Omental fat pad (tissue), 4 donors: ENCODE results near the gene COL4A3. TPM values are rescaled to one million over a fixed set of nuclear protein-coding genes. Genes with fewer than 3 reads are reported as not detected.
A peak's percentile ranks its signal among the peaks of the same experiment; 100 is the strongest.

Experiments used
- ATAC-seq: fragments of 150-250 bp; one replicate; pipeline ENCODE4 v1.9.1; 2016; ENCODE audit warnings: mild to moderate bottlenecking, moderate library complexity; ENCODE audit not compliant: low FRiP score
- DNase-seq: peaks from one replicate; pipeline ENCODE4 v3.0.0-alpha.2; 2019; ENCODE audit warnings: low spot score
- total RNA-seq, 4 donors: library from RNA; depleted of rRNA; stranded (reverse); fragments of >200 nt; gene quantifications; one replicate each; pipeline ENCODE4 v1.1.0, GENCODE V29; 2016
- TF ChIP-seq, protein P1 (sequence below), 3 donors: fragments of 450-650 bp; IDR thresholded peaks; one replicate each; pipeline ENCODE4 v1.5.1; 2016 to 2017; ENCODE audit warnings: antibody characterized with exemption in 3 of 3, mild to moderate bottlenecking in 3 of 3, moderate library complexity in 2 of 3

COL4A3 gene
- total RNA-seq, 4 donors from 2014 or later = 0.24 to 1.7 (median 0.37) TPM

GRCh38 chr2:227317834-227318233 lies 153.4 kb downstream of the COL4A3 start:
- ATAC-seq = no peak
- TF ChIP-seq, protein P1, sequence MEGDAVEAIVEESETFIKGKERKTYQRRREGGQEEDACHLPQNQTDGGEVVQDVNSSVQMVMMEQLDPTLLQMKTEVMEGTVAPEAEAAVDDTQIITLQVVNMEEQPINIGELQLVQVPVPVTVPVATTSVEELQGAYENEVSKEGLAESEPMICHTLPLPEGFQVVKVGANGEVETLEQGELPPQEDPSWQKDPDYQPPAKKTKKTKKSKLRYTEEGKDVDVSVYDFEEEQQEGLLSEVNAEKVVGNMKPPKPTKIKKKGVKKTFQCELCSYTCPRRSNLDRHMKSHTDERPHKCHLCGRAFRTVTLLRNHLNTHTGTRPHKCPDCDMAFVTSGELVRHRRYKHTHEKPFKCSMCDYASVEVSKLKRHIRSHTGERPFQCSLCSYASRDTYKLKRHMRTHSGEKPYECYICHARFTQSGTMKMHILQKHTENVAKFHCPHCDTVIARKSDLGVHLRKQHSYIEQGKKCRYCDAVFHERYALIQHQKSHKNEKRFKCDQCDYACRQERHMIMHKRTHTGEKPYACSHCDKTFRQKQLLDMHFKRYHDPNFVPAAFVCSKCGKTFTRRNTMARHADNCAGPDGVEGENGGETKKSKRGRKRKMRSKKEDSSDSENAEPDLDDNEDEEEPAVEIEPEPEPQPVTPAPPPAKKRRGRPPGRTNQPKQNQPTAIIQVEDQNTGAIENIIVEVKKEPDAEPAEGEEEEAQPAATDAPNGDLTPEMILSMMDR (IDR thresholded peaks at IDR 0.05) = no peak
- DNase-seq = no peak

- TF ChIP-seq, protein P1 (IDR thresholded peaks at IDR 0.05) = no peak
- DNase-seq (no peak), ATAC-seq (no peak)
Measured at GRCh38 chr2:227320305-227321094, 156.1 kb downstream of the COL4A3 start.

DNA sequence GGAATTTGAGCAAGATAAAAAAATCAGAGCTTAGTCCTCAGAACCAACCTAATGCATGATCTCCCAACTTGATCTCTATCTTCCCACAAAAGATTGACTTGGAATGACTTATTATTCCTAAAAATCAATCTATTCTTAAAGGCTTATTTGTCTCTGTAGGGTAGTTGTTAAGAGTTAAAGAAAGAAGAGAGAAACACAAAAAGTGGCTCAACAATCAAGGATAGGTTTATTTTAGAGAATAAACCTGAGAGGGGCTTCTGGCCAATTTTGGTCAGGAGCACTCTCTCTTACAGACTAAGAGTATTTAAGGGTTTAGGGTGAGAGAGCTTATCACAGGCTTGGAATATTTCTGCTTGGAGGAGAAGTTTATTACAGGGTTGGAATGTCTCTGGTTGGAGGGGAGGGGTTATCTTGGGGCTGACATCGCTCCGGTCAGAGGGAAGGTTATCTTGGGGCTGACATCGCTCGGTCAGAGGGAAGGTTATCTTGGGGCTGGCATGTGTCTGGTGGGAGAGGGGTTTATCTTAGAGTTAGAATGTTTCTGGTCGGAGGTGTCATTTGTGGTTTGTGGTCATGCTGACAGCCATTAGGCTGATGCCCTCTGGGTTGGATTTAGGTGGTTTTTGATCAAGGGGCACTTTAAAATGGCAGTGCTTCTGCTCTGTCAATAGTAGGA lies 158.2 kb downstream of the COL4A3 start:
- DNase-seq = no peak
- ATAC-seq = no peak
- TF ChIP-seq, protein P1 (IDR thresholded peaks at IDR 0.05) = no peak

GRCh38 chr2:227323818-227324217 lies 159.4 kb downstream of the COL4A3 start:
- ATAC-seq (no peak), DNase-seq (no peak)
- TF ChIP-seq, protein P1 (IDR thresholded peaks at IDR 0.05) = no peak

DNA sequence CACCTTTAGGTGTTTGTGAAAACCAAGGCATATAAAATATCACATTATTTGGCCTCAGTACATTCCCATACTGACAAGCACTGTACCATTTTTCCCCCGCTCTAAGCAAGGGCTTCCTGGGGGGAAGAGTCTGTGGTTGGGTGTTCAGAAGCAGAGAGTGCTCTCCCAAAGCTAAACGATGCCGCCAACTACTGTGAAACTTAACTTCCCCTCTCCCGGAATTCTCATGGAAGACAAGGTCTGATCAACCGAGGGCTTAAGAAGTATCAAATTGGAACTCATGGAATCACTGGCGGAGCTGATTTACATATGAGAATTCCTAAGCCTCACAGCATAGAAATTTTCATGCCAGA lies 160.2 kb downstream of the COL4A3 start:
- ATAC-seq = no peak
- DNase-seq = no peak

GRCh38 chr2:227324995-227325838 lies 160.8 kb downstream of the COL4A3 start, which contains the start of gene MFF:
Gene MFF (plus strand): TSS chr2:227325251. CDS start chr2:227330666, 5,415 bp downstream.
- DNase-seq (peak; percentile 65), ATAC-seq (peak; percentile 100)
- TF ChIP-seq, protein P1 (IDR thresholded peaks at IDR 0.05) = no peak

More for the DNA sequence above, 160.2 kb downstream of the COL4A3 start:
- TF ChIP-seq, protein P1 (IDR thresholded peaks at IDR 0.05) = no peak
